ENCODE data around the gene FCAMR.
A peak's percentile ranks its signal among the peaks of the same experiment; 100 is the strongest.

The FCAMR gene

GRCh38 chr1:206918076-206918475, 52.2 kb downstream of the FCAMR start:
- H3K9me3 ChIP-seq (ENCODE audit: severe bottlenecking), result peaks cover 9% of the 10 kb centered on the region
- TF ChIP-seq, protein P1, sequence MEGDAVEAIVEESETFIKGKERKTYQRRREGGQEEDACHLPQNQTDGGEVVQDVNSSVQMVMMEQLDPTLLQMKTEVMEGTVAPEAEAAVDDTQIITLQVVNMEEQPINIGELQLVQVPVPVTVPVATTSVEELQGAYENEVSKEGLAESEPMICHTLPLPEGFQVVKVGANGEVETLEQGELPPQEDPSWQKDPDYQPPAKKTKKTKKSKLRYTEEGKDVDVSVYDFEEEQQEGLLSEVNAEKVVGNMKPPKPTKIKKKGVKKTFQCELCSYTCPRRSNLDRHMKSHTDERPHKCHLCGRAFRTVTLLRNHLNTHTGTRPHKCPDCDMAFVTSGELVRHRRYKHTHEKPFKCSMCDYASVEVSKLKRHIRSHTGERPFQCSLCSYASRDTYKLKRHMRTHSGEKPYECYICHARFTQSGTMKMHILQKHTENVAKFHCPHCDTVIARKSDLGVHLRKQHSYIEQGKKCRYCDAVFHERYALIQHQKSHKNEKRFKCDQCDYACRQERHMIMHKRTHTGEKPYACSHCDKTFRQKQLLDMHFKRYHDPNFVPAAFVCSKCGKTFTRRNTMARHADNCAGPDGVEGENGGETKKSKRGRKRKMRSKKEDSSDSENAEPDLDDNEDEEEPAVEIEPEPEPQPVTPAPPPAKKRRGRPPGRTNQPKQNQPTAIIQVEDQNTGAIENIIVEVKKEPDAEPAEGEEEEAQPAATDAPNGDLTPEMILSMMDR (IDR thresholded peaks at IDR 0.05; ENCODE audit: low read depth, low read length), result no peak
- no peak overlapping the region for H3K4me3 ChIP-seq (ENCODE audit: low read depth, low read length)
- H3K27ac ChIP-seq, result no peak overlapping the region
- no peaks in the 10 kb centered on the region for H3K36me3 ChIP-seq
- peaks cover 100% of the 10 kb centered on the region for H3K27me3 ChIP-seq (ENCODE audit: insufficient read depth, low read depth, severe bottlenecking)
- no peak for DNase-seq

DNA sequence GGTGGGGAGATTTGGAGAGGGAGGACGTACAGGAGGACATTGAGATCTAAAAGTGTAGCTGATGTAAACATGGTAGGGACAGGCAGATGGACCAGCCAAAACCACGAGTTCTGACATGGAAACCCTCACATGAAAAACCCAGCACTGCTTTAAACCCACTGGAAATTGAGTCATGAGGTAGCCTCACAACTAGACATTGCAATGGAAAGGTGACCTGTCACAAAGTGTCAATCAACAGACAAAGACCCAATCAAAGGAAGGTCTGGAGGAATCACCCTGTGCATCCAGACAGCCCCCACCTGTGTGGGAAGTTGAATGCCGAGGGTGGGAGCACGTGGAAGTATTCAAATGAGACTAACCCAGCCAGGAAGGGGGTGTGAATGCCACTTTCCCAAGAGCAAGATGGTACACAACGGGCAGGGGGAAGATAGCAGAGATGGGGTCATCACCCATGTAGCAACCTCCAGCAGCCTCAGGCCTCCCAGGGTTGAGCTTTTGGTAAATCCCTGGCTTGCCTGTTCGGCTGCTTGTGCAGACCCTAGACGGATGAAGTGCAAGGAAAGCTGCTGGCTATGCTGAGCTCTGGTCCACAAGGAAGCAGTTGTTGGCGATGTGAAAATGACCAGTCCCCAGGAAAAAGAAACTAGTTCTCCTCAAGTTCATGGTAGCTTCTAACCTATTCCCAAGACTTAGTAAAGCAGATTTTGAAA, 54.1 kb downstream of the FCAMR start:
- H3K36me3 ChIP-seq, result no peaks in the 10 kb centered on the region
- no peak overlapping the region for H3K27ac ChIP-seq

DNA sequence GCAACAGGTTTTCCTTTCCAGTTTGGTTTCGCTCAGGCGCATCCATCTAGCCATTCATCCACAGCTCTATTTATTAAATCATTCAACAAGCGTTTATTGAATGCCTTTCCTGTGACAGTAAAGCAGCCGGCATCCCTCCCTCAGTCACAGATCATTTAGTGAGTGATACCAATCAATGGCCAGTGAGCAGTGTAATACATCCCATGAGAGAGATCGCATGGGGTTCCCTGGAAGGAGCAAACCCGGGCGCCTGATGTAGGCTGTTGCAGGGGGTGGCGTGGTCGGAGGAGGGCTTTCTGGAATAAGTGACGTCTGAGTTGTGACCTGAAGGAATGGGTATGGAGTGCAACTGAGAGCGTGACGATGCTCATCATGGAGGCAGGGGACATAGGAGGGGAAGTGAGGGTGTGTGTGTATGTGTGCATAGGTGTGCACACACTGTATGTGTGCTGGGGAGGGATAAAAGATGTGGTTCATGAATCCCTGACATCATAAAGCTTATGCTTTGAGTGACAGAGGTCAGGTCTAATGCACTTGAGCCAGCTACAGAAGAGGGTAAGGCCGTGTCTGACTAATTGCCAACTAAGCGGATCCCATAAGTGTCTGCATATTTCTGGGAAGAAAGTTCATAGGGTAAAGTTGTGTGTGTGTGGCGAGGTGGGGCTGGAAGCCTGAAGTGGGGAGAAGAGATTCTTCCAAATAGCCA, 55.1 kb downstream of the FCAMR start:
- peaks cover 4% of the 10 kb centered on the region for H3K9me3 ChIP-seq (ENCODE audit: severe bottlenecking)
- no peak overlapping the region for H3K4me3 ChIP-seq (ENCODE audit: low read depth, low read length)
- H3K27me3 ChIP-seq (ENCODE audit: insufficient read depth, low read depth, severe bottlenecking), result peaks cover 99% of the 10 kb centered on the region
- H3K36me3 ChIP-seq, result no peaks in the 10 kb centered on the region
- DNase-seq, result no peak
- no peak overlapping the region for H3K27ac ChIP-seq
- TF ChIP-seq, protein P1 (IDR thresholded peaks at IDR 0.05; ENCODE audit: low read depth, low read length), result no peak

More for the DNA sequence above, 54.1 kb downstream of the FCAMR start:
- H3K9me3 ChIP-seq (ENCODE audit: severe bottlenecking), result peaks cover 5% of the 10 kb centered on the region
- no peak overlapping the region for H3K4me3 ChIP-seq (ENCODE audit: low read depth, low read length)
- no peak for DNase-seq
- TF ChIP-seq, protein P1 (IDR thresholded peaks at IDR 0.05; ENCODE audit: low read depth, low read length), result no peak
- H3K27me3 ChIP-seq (ENCODE audit: insufficient read depth, low read depth, severe bottlenecking), result peaks cover 99% of the 10 kb centered on the region

GRCh38 chr1:206913766-206914537, 56.3 kb downstream of the FCAMR start:
- no peak for DNase-seq
- TF ChIP-seq, protein P1 (IDR thresholded peaks at IDR 0.05; ENCODE audit: low read depth, low read length), result no peak

DNA sequence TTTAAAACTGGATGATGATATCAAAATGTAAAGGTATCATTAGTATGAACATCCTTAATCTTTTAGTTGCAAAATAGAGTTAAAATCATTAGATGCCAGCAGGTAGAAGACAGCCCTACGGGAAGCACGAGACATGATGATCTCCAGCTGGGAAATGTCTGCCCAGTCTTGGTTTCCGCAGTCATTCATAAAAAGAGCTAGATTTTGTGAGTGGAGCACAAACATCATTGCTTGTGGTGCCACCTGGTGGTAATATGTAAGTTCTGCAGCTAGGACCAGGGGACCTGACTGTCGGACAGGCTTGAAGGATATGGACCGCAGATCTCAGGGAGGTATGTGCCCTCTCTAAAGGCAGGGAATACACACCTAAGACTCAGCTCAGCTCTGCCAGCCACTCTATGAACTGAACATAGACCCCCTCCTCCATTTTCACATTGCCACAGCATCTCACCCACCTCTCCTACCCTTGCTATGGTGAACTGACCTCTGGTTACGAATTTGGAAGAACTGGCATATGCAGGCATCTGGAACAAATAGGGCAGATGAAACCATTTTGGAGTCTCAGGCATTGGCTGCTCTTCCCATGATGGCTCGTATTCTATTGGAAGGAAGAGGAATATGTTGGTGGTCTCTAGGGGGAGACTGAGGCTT, 57.7 kb downstream of the FCAMR start:
- TF ChIP-seq, protein P1 (IDR thresholded peaks at IDR 0.05; ENCODE audit: low read depth, low read length), result peak; percentile 97
- peak; percentile 91 for DNase-seq
- Histone ChIP-seq H3K27ac (no peak overlapping the region), H3K4me3 (ENCODE audit: low read depth, low read length) (no peak overlapping the region), H3K9me3 (ENCODE audit: severe bottlenecking) (peaks cover 5% of the 10 kb centered on the region), H3K36me3 (no peaks in the 10 kb centered on the region), H3K27me3 (ENCODE audit: insufficient read depth, low read depth, severe bottlenecking) (peaks cover 99% of the 10 kb centered on the region)

More at GRCh38 chr1:206913766-206914537, 56.3 kb downstream of the FCAMR start:
- no peaks in the 10 kb centered on the region for H3K36me3 ChIP-seq
- no peak overlapping the region for H3K4me3 ChIP-seq (ENCODE audit: low read depth, low read length)
- H3K27me3 ChIP-seq (ENCODE audit: insufficient read depth, low read depth, severe bottlenecking), result peaks cover 99% of the 10 kb centered on the region
- H3K9me3 ChIP-seq (ENCODE audit: severe bottlenecking), result peaks cover under 1% of the 10 kb centered on the region
- H3K27ac ChIP-seq, result no peak overlapping the region
